SKM-1 (cell line): ENCODE results near the gene OPHN1.
"Not testable (repeated sequence)": the region's sequence is repeated elsewhere in the genome, so short reads cannot be mapped to it uniquely, and the experiment has no call there.

Source experiments
- DNase-seq: peaks from one replicate; lab custom pipeline; 2025; ENCODE audit not compliant: unreplicated experiment; lab: John Stamatoyannopoulos, UW

OPHN1 gene

GRCh38 chrX:68083510-68083909, 349.8 kb downstream of the OPHN1 start:
- no peak for DNase-seq

- no peak for DNase-seq
Measured at GRCh38 chrX:68079961-68080360, 353.3 kb downstream of the OPHN1 start.

DNA sequence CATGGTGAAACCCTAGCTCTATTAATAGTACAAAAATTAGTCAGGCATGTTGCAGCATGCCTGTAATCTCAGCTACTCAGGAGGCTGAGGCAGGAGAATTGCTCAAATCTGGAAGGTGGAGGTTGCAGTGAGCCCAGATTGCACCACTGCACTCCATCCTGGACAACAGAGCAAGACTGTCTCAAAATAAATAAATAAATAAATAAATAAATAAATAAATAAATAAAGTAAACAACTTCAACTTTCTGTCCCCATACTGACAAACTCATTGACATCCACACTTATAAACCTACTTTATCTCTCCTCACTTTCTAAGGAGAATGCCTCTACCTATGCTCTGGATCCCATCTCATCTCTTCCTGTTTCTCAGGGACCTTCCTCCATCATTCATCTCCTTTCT, 354.5 kb downstream of the OPHN1 start:
- not testable (repeated sequence) for DNase-seq

DNA sequence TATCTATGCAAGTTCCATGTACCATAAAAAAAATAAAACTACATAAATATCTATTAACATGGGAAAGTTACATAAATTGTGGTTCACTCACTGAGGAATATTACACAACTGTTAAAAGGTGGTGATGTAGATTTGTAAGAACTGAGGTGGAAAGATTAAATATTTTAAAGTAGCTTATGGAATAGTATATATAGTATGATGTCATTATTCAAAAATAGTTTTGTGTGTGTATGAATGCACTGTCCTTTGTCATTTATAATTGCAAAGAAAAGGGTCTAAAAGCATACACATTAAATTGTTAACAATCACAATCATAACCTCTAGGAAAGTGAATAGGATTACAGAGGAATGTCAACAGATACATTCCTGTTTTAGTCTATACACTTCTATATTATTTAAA, 355.9 kb downstream of the OPHN1 start:
- DNase-seq: no peak

DNA sequence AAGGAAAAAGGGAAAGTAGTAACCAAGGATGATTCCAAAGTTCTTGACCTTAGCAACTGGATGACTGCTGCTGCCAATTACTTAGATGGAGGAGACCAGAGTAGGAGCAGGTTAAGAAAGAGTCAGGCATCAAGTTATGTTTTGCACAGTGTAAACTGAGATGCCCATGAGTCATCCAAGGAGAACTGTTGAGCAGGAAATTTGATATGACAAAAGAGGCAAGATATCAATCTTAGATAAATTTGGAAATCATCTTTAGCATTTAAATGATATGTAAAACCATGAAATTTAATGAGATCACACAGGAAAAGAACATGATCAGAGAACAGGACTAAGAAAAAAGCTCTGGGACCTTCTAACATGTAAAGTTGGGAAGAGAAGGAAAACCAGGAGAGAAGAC, 361.3 kb downstream of the OPHN1 start:
- DNase-seq: no peak

DNA sequence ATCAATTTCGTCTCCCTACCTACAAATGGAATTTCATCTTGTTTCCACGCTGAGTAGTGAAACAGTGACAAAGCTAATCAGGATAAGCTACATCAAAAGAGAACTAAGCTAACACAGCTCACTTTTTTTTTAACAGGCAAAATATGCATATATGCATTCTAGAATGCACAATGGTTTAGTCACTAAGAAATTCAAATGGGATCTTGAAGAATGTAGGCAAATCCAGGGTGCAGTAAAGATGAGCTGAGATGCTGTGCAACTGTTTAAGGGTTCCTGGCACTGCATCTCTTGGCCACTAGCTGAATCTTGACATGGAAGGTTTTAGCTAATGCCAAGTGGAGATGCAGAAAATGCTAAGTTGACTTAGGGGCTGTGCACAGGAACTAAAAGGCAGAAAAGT, 363.2 kb downstream of the OPHN1 start:
- DNase-seq: not testable (repeated sequence)

GRCh38 chrX:68061206-68061535, 372.1 kb downstream of the OPHN1 start:
- no peak for DNase-seq

- no peak for DNase-seq
Measured at GRCh38 chrX:68060506-68061205, 372.6 kb downstream of the OPHN1 start.

GRCh38 chrX:68059469-68059868, 373.8 kb downstream of the OPHN1 start:
- DNase-seq: no peak

DNA sequence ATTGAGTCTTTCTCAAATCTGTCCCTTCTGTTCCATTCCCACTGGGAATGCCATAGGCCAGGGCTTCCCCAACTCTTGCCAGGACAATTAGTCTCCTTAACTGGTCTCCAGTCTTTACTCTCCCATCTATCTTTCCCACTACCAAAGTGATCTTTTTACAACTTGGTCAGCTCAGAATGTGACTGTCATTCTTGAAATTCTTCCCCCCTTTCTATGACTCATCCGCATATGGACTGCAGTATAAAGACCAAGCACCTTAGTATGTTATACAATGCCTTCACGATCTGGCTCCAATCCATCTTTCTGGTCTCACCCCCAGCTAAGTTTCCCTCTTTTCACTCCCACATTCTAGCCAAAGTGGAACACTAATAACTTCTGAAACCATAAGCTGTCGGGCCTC, 383.8 kb downstream of the OPHN1 start:
- no peak for DNase-seq

- no peak for DNase-seq
Measured at GRCh38 chrX:68048774-68049173, 384.5 kb downstream of the OPHN1 start.

GRCh38 chrX:68045008-68045577, 388.2 kb downstream of the OPHN1 start:
- DNase-seq: no peak

GRCh38 chrX:68043713-68044438, 389.4 kb downstream of the OPHN1 start:
- DNase-seq: no peak

GRCh38 chrX:68041110-68041509, 392.2 kb downstream of the OPHN1 start:
- no peak for DNase-seq

DNA sequence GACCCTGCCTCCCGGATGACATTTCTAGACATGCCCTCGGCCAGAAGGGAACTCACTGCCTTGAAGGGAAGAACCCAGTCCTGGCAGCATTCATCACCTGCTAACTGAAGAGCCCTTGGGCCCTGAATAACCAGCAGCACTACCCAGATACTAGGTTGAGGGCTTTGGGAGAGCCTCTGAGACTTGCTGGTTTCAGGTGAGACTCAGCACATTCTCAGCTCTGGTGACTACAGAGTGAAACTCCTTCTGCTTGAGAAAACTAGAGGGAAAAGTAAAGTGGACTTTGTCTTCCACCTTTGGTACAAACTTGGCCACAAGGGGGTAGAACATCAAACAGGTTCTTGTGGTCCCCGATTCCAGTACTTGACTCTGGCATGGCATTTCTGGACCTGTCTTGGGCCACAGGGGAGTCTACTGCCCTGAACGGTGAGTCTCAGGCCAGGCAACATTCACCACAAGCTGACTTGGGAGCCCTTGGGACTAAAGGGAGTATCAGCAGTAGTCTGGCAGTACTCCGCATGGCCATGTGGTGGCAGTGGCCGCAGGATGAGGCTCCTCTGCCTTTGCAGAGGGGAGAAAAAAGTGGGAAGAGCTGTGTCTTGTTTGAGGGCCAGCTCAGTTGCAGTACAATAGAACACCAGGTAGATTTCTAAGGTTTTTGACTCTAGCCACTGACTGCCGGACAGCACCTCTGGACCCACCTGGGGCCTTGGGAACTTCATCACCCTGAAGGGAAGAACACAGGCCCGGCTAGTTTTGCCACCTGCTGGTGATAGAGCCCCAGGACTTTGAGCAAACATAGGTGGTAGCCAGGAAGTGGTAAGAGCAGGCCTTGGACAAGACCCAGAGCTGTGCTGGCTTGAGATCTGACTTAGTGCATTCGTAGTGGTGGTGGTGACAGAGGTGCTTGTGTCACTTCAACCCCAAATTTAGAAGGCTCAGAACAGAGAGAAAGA, 414.8 kb downstream of the OPHN1 start:
- DNase-seq: peak; percentile 10

- DNase-seq: no peak
Measured at GRCh38 chrX:67998540-67998939, 434.8 kb downstream of the OPHN1 start.
